Lower leg skin (tissue), 3 donors: ENCODE results near the gene TUBA8.

Experiments
- POLR2A ChIP-seq, 2 donors: fragments of 450-650 bp; IDR thresholded peaks; one replicate each; pipeline ENCODE4 v1.6.1; 2016 to 2017; ENCODE audit warnings: antibody characterized with exemption in 2 of 2, mild to moderate bottlenecking in 1 of 2, moderate library complexity in 1 of 2
- TF ChIP-seq, protein P1 (sequence below), 3 donors: fragments of 450-650 bp; IDR thresholded peaks; one replicate each; pipeline ENCODE4 v1.5.1; 2016; ENCODE audit warnings: antibody characterized with exemption in 3 of 3, mild to moderate bottlenecking in 3 of 3, moderate library complexity in 2 of 3

DNA sequence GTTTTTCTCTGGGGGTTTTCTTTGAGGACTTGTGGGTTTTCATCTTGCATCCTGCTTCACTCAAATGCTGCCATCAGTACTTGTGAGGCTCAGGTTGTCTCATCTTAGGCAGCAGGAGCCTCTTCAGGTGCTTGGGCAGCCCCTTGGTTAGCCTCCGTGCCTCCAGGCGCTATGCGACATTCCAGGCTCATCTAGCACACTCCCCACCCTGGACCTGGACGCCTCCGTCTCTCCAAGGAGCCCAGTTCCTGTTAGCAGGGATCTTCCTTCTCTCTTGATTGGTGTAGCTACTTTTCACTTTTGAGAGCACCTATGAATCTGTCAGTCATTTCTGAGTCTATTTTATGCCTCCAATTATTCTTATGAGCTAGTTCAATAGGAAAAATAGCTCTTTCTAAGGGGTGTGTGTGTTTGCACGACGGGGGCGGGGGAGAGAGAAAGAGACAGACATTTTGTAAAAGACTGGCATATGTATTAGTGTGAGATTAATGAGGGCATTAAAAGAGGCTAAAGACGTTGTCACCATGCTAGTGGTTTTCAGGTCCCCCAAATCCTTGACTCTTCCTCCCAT is 7.8 kb downstream of the TUBA8 start:
- TF ChIP-seq POLR2A (IDR thresholded peaks at IDR 0.05): no peak
- TF ChIP-seq, protein P1, sequence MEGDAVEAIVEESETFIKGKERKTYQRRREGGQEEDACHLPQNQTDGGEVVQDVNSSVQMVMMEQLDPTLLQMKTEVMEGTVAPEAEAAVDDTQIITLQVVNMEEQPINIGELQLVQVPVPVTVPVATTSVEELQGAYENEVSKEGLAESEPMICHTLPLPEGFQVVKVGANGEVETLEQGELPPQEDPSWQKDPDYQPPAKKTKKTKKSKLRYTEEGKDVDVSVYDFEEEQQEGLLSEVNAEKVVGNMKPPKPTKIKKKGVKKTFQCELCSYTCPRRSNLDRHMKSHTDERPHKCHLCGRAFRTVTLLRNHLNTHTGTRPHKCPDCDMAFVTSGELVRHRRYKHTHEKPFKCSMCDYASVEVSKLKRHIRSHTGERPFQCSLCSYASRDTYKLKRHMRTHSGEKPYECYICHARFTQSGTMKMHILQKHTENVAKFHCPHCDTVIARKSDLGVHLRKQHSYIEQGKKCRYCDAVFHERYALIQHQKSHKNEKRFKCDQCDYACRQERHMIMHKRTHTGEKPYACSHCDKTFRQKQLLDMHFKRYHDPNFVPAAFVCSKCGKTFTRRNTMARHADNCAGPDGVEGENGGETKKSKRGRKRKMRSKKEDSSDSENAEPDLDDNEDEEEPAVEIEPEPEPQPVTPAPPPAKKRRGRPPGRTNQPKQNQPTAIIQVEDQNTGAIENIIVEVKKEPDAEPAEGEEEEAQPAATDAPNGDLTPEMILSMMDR (IDR thresholded peaks at IDR 0.05): no peak
